Testis (tissue), 3 donors: ENCODE results near the gene TMEM169. TPM values are rescaled to one million over a fixed set of nuclear protein-coding genes. Genes with fewer than 3 reads are reported as not detected.

Experiments
- DNase-seq: peaks from one replicate; pipeline ENCODE4 v3.0.0-alpha.2; 2019
- H3K27ac ChIP-seq, 2 donors: fragments of 200-600 bp; sonication (generic); one replicate each; pipeline ENCODE4 v1.5.1; 2019
- H3K27me3 ChIP-seq: fragments of 200-600 bp; sonication (generic); one replicate; pipeline ENCODE4 v1.5.1; 2019
- H3K36me3 ChIP-seq: fragments of 200-600 bp; sonication (generic); one replicate; pipeline ENCODE4 v1.5.1; 2017; ENCODE audit warnings: low read depth; ENCODE audit errors: missing control alignments
- H3K4me1 ChIP-seq: fragments of 200-600 bp; sonication (generic); one replicate; pipeline ENCODE4 v1.5.1; 2019
- H3K4me3 ChIP-seq, 2 donors: fragments of 200-600 bp; sonication (generic); one replicate each; pipeline ENCODE4 v1.5.1; 2017 to 2019
- H3K9me3 ChIP-seq: fragments of 200-600 bp; sonication (generic); one replicate; pipeline ENCODE4 v1.5.1; 2017
- POLR2A ChIP-seq: fragments of 450-650 bp; IDR thresholded peaks from one replicate; pipeline ENCODE4 v1.6.1; 2017; ENCODE audit warnings: antibody characterized with exemption, mild to moderate bottlenecking, moderate library complexity
- WGBS, 2 donors: methylation state at CpG; one replicate each; pipeline ENCODE4 v1.1.5; 2018; 5-methylcytosine and 5-hydroxymethylcytosine counted together
- intact Hi-C: fragments of 100-400 bp; cut with DNase I; formaldehyde crosslinking; loops from one replicate; pipeline ENCODE4 v1.15.1; 2023; ENCODE audit warnings: low total_unique reads
- polyA plus RNA-seq: library from polyadenylated mRNA; stranded (reverse); fragments of 350-450 nt; fragmentation: Illumina TruSeq; extraction: RNeasy Lipid Tissue Mini Kit (QIAGEN cat#74804); gene quantifications from one replicate; pipeline ENCODE4 v1.2.3, GENCODE V29; 2014; ENCODE audit warnings: low read depth, low replicate concordance; ENCODE audit not compliant: insufficient read depth
- total RNA-seq, 2 donors: library from RNA; depleted of rRNA; stranded (reverse); fragments of >200 nt; gene quantifications; one replicate each; pipeline ENCODE4 v1.2.3, GENCODE V29; 2016
- TF ChIP-seq, protein P1 (sequence below), 3 experiments: fragments of 450-650 bp in 2 of 3; fragments of 200-600 bp in 1 of 3; sonication (generic) in 1 of 3; IDR thresholded peaks; one replicate each; pipeline ENCODE4 v1.5.1; 2016 to 2019; ENCODE audit warnings: antibody characterized with exemption in 3 of 3, mild to moderate bottlenecking in 2 of 3, moderate library complexity in 1 of 3

The TMEM169 gene
- total and polyA plus RNA-seq, 3 donors from 2014 or later, result 0.31 to 1.0 (median 0.37) TPM

DNA sequence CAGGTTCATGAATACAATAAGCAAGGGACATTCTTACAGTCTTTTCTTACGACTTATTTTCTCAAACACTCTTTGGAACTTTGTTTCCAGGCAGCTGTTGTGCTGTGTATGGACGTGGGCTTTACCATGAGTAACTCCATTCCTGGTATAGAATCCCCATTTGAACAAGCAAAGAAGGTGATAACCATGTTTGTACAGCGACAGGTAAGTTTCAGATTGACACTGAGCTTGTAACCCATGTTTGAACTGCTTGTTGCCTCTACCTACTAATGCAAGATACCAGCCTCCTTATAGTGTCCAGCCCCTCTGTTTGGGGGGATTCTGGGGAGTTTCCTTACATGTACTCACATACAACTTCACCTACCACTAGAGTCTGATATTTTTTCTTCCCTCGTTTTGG is 31.2 kb downstream of the TMEM169 start:
- Histone ChIP-seq H3K36me3 (no peaks in the 10 kb centered on the region), H3K9me3 (no peaks in the 10 kb centered on the region), H3K27me3 (no peaks in the 10 kb centered on the region), H3K4me3 (no peak overlapping the region), H3K4me1 (peaks cover 24% of the 10 kb centered on the region), H3K27ac (no peak overlapping the region)
- intact Hi-C loops, result loop anchor here (10.0 kb wide), 1 partner anchor 292 kb away; no protein-coding TSS in a partner anchor
- TF ChIP-seq, protein P1, sequence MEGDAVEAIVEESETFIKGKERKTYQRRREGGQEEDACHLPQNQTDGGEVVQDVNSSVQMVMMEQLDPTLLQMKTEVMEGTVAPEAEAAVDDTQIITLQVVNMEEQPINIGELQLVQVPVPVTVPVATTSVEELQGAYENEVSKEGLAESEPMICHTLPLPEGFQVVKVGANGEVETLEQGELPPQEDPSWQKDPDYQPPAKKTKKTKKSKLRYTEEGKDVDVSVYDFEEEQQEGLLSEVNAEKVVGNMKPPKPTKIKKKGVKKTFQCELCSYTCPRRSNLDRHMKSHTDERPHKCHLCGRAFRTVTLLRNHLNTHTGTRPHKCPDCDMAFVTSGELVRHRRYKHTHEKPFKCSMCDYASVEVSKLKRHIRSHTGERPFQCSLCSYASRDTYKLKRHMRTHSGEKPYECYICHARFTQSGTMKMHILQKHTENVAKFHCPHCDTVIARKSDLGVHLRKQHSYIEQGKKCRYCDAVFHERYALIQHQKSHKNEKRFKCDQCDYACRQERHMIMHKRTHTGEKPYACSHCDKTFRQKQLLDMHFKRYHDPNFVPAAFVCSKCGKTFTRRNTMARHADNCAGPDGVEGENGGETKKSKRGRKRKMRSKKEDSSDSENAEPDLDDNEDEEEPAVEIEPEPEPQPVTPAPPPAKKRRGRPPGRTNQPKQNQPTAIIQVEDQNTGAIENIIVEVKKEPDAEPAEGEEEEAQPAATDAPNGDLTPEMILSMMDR (IDR thresholded peaks at IDR 0.05), result no peak
- no peak for TF ChIP-seq POLR2A
- 75 to 82% methylated on average over 4 of the region's 4 CpGs for WGBS, 2 donors
- no peak for DNase-seq

DNA sequence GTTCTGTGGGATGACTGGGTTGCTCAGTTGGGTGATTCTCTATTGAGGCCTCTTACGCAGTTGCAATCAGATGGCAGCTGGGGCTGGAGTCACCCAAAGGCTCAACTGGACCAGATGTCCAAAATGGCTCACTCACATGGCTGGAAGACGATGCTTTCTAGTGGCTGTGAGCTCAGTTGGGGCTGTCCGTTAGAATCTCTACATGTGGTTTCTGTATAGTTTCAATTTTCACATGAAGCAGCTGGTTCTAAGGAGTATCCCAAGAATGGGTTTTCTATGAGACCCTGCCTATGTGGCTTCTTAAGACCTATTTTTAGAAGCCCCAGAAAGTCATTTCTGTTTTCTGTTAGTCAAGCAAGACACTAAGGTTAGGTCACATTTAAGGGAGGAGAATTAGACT is 31.9 kb downstream of the TMEM169 start:
- no peak overlapping the region for H3K4me3 ChIP-seq
- H3K4me1 ChIP-seq, result peaks cover 24% of the 10 kb centered on the region
- no peak for DNase-seq
- WGBS, 2 donors, result 85 to 93% methylated on average over 3 of the region's 3 CpGs
- H3K27ac ChIP-seq, result no peak overlapping the region
- H3K9me3 ChIP-seq, result no peaks in the 10 kb centered on the region
- TF ChIP-seq, protein P1 (IDR thresholded peaks at IDR 0.05), result no peak
- no peak for TF ChIP-seq POLR2A
- no peaks in the 10 kb centered on the region for H3K27me3 ChIP-seq
- intact Hi-C loops, result loop anchor here (10.0 kb wide), 1 partner anchor 291 kb away; no protein-coding TSS in a partner anchor
- H3K36me3 ChIP-seq, result no peaks in the 10 kb centered on the region

DNA sequence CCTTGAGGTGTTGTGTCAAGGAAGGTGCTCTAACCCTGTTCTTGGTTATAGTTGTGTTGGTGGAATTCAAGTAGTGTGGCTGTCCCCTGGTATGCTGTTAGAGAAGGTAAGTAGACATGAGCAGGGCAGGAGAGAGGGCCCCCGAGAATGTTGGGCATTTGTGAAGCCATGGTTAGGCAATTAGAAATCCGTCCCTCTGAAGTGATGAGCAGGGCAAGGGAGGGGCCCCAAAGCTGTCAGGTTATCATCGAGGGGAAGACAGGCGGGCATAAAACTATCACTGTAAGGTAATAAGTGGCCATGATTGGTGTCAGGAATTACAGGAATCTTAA is 32.6 kb downstream of the TMEM169 start:
- intact Hi-C loops, result loop anchor here (10.0 kb wide), 1 partner anchor 290 kb away; no protein-coding TSS in a partner anchor
- 27 to 36% methylated on average over 4 of the region's 4 CpGs for WGBS, 2 donors
- Histone ChIP-seq H3K27me3 (no peaks in the 10 kb centered on the region), H3K27ac (peak overlapping the region in 1 of 2 donors; percentile 47), H3K4me1 (peaks cover 24% of the 10 kb centered on the region), H3K36me3 (no peaks in the 10 kb centered on the region), H3K4me3 (no peak overlapping the region), H3K9me3 (no peaks in the 10 kb centered on the region)
- TF ChIP-seq POLR2A, result no peak
- TF ChIP-seq, protein P1 (IDR thresholded peaks at IDR 0.05), result no peak
- DNase-seq, result no peak

DNA sequence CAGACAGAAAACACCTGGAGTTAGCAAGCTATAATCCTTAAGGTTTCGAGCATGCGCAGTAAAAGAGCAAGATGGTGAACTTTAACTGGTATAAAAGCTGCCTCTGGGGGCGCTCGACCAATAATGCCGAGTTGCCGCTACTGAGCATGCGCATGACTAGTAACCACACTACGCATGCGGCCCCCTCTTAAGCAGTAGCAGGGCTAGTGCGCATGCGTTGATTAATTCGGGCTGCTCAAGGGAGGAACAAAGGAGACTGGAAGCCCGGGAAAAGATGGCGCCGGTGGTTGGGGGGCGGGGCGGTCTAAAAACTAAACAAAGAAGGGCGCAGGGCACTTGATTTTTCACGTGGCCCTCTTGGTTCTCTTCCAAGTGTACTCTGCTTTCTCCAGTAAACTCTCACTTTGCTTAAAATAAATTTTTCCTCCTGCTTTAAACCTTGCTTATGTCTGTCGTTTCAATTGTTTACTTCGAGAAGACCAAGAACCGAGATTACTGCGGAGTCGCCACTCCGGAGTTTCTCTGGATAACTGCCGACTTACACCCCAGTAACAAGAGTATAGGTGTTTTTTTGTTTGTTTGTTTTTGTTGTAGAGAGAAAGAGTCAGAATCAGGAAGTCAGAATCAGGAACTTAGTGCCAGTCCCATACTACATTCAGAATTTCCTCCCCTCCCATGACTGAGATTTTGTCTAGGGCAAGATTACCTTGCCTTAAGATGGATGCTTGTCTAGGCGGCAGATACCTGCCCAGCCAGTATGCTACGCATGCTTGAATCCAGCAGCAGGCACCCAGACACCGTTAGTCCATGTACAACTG is 33.2 kb downstream of the TMEM169 start:
- Histone ChIP-seq H3K36me3 (no peaks in the 10 kb centered on the region), H3K27ac (peak overlapping the region; percentile 82 to 87), H3K4me1 (peaks cover 24% of the 10 kb centered on the region), H3K4me3 (peak overlapping the region; percentile 58 to 71), H3K27me3 (no peaks in the 10 kb centered on the region), H3K9me3 (no peaks in the 10 kb centered on the region)
- TF ChIP-seq, protein P1 (IDR thresholded peaks at IDR 0.05), result peak; percentile 89 to 99 (median 98)
- TF ChIP-seq POLR2A, result no peak
- intact Hi-C loops, result loop anchor here (10.0 kb wide), 1 partner anchor 290 kb away; no protein-coding TSS in a partner anchor
- DNase-seq, result peak; percentile 99
- WGBS, 2 donors, result 4 to 5% methylated on average over 29 of the region's 29 CpGs
